ENCODE results near the gene TNS1.

GRCh38 chr2:217994776-217995274 lies 8.0 kb downstream of the TNS1 start:
- TF ChIP-seq CTCF (IDR thresholded peaks at IDR 0.05): no peak
- TF ChIP-seq POLR2A (IDR thresholded peaks at IDR 0.05): no peak

Data from thyroid gland (tissue), 4 donors.